ENCODE measurements around the gene BUD13. TPM values are rescaled to one million over a fixed set of nuclear protein-coding genes. Genes with fewer than 3 reads are reported as not detected.

The BUD13 gene
- total RNA-seq, 4 donors from 2014 or later = 10.8 to 17.1 (median 12.5) TPM

DNA sequence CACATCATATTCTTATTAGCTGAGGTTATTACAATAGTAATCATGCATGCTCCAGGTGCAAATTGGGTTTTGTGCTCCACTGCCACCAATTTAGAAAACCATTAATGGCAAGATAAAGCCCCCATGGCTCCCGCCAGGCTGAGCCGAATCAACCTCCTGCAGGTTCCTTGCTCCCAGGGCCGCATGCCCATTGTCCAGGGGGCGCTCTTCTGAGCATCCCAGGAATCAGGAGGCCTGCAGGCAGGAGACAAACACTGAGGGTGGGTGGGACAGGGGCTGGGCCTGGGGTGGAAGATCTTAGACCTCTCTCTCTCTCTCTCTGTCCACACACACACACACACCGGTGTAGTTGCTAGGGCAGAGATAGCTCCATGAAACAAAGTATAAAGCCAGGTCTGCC, 57.4 kb downstream of the BUD13 start:
- WGBS = 93% methylated on average over 5 of the region's 5 CpGs
- intact Hi-C loops (cut with DNase I) = no loop called here

DNA sequence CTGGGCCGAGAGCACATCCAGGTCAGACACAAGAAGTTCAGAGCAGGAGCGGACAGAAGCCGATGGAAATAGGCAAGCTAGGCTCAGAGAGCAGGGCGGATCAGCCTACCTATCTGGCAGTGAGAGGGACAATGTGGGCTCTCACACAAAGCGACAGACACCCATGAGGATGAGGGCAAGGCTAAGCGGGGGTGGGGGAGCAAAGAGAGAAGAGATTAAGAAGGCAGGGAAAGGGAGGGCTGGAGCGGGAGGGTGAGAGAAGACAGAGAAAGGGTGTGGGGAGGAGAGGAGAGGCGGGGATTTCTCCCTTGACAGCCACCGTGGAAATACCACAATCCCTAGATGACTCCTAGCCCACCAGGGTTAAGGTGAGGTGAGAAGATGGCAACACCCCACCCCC, 57.9 kb downstream of the BUD13 start:
- Histone ChIP-seq H3K27ac (replicated peaks in 1 of 4) (no peak overlapping the region), H3K27me3 (peaks cover 0 to 48% (median 0%) of the 10 kb centered on the region in 4 donors), H3K4me3 (no peak overlapping the region), H3K4me1 (no peaks in the 10 kb centered on the region), H3K36me3 (no peaks in the 10 kb centered on the region), H3K9me3 (no peaks in the 10 kb centered on the region)
- intact Hi-C loops (cut with DNase I) = no loop called here
- 89% methylated on average over 9 of the region's 9 CpGs for WGBS
- no peak for DNase-seq (ENCODE audit: extremely low spot score)
- TF ChIP-seq, protein P1, sequence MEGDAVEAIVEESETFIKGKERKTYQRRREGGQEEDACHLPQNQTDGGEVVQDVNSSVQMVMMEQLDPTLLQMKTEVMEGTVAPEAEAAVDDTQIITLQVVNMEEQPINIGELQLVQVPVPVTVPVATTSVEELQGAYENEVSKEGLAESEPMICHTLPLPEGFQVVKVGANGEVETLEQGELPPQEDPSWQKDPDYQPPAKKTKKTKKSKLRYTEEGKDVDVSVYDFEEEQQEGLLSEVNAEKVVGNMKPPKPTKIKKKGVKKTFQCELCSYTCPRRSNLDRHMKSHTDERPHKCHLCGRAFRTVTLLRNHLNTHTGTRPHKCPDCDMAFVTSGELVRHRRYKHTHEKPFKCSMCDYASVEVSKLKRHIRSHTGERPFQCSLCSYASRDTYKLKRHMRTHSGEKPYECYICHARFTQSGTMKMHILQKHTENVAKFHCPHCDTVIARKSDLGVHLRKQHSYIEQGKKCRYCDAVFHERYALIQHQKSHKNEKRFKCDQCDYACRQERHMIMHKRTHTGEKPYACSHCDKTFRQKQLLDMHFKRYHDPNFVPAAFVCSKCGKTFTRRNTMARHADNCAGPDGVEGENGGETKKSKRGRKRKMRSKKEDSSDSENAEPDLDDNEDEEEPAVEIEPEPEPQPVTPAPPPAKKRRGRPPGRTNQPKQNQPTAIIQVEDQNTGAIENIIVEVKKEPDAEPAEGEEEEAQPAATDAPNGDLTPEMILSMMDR (IDR thresholded peaks at IDR 0.05) = no peak
- TF ChIP-seq POLR2A (IDR thresholded peaks at IDR 0.05; ENCODE audit: low read depth) = no peak
- no peak for TF ChIP-seq EP300 (IDR thresholded peaks at IDR 0.05)

More for the DNA sequence above, 57.4 kb downstream of the BUD13 start:
- H3K27me3 ChIP-seq = peaks cover 0 to 43% (median 0%) of the 10 kb centered on the region in 4 donors
- no peaks in the 10 kb centered on the region for H3K36me3 ChIP-seq
- DNase-seq (ENCODE audit: extremely low spot score) = no peak
- H3K4me3 ChIP-seq = no peak overlapping the region
- TF ChIP-seq POLR2A (IDR thresholded peaks at IDR 0.05; ENCODE audit: low read depth) = no peak
- no peak for TF ChIP-seq EP300 (IDR thresholded peaks at IDR 0.05)
- TF ChIP-seq, protein P1 (IDR thresholded peaks at IDR 0.05) = no peak
- TF ChIP-seq POLR2AphosphoS5 (IDR thresholded peaks at IDR 0.05) = no peak
- H3K27ac ChIP-seq (replicated peaks in 1 of 4) = no peak overlapping the region
- H3K9me3 ChIP-seq = no peaks in the 10 kb centered on the region
- no peaks in the 10 kb centered on the region for H3K4me1 ChIP-seq

DNA sequence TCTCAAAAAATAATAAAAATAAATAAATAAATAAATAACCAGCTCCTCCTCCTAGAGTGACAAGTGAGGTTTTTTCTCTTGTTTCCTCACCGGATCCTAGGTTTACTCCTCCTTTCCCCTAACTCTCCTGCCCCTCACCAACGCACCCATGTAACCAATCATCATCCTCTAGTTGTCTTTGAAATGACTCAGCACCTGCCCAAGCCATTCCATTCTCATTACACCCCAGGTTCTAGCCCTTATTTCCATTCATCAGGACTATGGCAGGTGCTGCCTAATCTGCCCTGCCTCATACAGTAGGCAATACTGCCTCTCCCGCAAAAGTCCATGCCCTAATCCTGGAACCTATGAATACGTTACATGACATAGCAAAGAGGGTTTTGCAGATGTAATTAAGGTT, 60.4 kb downstream of the BUD13 start:
- Histone ChIP-seq H3K27ac (replicated peaks in 1 of 4) (no peak overlapping the region), H3K4me1 (no peaks in the 10 kb centered on the region), H3K36me3 (no peaks in the 10 kb centered on the region), H3K27me3 (peaks cover 0 to 70% (median 2%) of the 10 kb centered on the region in 4 donors), H3K9me3 (no peaks in the 10 kb centered on the region), H3K4me3 (no peak overlapping the region)
- intact Hi-C loops (cut with DNase I) = no loop called here
- DNase-seq (ENCODE audit: extremely low spot score) = no peak
- TF ChIP-seq, protein P1 (IDR thresholded peaks at IDR 0.05) = no peak
- TF ChIP-seq EP300 (IDR thresholded peaks at IDR 0.05) (no peak), POLR2A (IDR thresholded peaks at IDR 0.05; ENCODE audit: low read depth) (no peak), POLR2AphosphoS5 (IDR thresholded peaks at IDR 0.05) (no peak)
- 91% methylated on average over 4 of the region's 4 CpGs for WGBS

DNA sequence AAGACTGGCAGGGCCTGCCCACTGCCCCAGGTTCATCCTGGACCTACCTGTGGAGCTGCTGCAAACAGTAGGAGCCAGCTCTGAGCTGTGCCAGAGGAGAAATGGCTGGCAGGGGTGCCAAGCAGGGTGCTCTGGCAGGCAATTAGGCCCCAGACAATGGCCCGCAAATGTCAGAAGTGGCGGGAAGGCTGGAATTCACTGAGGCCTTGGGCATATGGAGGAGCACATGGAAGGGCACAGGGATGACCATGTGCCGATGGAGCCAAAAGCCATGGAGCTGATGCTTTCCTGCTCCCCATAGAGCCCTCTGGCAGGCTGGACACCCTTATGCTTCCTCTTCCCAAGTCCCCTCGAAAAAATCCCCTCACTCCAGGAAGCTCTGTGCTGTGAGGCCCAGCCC, 62.0 kb downstream of the BUD13 start:
- Histone ChIP-seq H3K4me1 (no peaks in the 10 kb centered on the region), H3K4me3 (no peak overlapping the region), H3K27me3 (peaks cover 0 to 77% (median 2%) of the 10 kb centered on the region in 4 donors), H3K9me3 (no peaks in the 10 kb centered on the region), H3K36me3 (no peaks in the 10 kb centered on the region), H3K27ac (replicated peaks in 1 of 4) (no peak overlapping the region)
- intact Hi-C loops (cut with DNase I) = no loop called here
- 59% methylated on average over 3 of the region's 4 CpGs for WGBS
- TF ChIP-seq, protein P1 (IDR thresholded peaks at IDR 0.05) = no peak
- TF ChIP-seq EP300 (IDR thresholded peaks at IDR 0.05) (no peak), POLR2AphosphoS5 (IDR thresholded peaks at IDR 0.05) (no peak), POLR2A (IDR thresholded peaks at IDR 0.05; ENCODE audit: low read depth) (no peak)
- DNase-seq (ENCODE audit: extremely low spot score) = no peak

DNA sequence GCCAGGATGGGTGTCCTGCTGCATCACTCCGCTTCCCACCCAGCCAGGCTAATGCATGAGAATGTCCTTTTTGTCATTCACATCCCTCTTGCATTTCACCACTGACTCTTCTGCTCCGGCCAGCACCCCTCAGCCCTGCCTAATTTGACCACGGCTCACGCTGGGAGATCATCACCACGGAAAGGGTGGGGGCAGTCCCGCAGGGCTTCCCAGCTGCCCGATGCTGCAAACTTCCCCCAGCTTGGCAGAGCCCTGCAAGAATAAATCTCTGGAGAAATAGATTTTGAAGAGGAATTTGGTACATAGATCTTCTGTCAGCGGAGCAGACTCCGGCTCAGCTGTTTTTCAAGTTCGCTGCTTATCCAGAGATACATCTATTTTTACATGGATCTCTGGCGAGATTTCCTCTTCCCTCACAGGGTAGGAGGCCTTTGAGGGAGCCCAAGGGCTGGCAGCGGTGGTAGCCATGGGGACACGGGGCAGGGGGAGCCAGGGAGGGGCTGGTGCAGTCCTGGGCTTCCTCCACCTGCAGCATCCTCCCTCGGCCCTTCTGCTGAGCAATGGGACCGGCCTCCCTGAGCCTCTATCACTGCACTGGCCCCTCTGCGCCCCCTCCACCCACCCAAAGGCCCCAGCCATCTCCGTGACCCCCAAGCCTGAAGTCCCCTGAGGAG, 62.6 kb downstream of the BUD13 start:
- no peak for DNase-seq (ENCODE audit: extremely low spot score)
- Histone ChIP-seq H3K27me3 (peaks cover 0 to 76% (median 2%) of the 10 kb centered on the region in 4 donors), H3K4me3 (no peak overlapping the region), H3K9me3 (no peaks in the 10 kb centered on the region), H3K36me3 (no peaks in the 10 kb centered on the region), H3K27ac (replicated peaks in 1 of 4) (no peak overlapping the region), H3K4me1 (no peaks in the 10 kb centered on the region)
- 24% methylated on average over 11 of the region's 17 CpGs for WGBS
- intact Hi-C loops (cut with DNase I) = no loop called here
- TF ChIP-seq EP300 (IDR thresholded peaks at IDR 0.05) = no peak
- no peak for TF ChIP-seq POLR2A (IDR thresholded peaks at IDR 0.05; ENCODE audit: low read depth)
- TF ChIP-seq, protein P1 (IDR thresholded peaks at IDR 0.05) = no peak
- no peak for TF ChIP-seq POLR2AphosphoS5 (IDR thresholded peaks at IDR 0.05)

Data from esophagus muscularis mucosa (tissue), 4 donors.